Measurements from ENCODE around the gene PAK4. TPM values are rescaled to one million over a fixed set of nuclear protein-coding genes. Genes with fewer than 3 reads are reported as not detected.

The PAK4 gene
- total RNA-seq, 1 experiment from 2014 or later = 8.5 TPM

- H3K9me3 ChIP-seq = no peaks in the 10 kb centered on the region
- no peak for DNase-seq
Measured at GRCh38 chr19:39150807-39151600, 25.4 kb downstream of the PAK4 start.

GRCh38 chr19:39152066-39152465, 26.5 kb downstream of the PAK4 start:
- Histone ChIP-seq H3K9me3 (no peaks in the 10 kb centered on the region), H3K27me3 (no peaks in the 10 kb centered on the region), H3K4me3 (no peak overlapping the region), H3K36me3 (peaks cover 4% of the 10 kb centered on the region)
- DNase-seq = no peak

More at GRCh38 chr19:39150807-39151600, 25.4 kb downstream of the PAK4 start:
- peaks cover 4% of the 10 kb centered on the region for H3K36me3 ChIP-seq
- no peaks in the 10 kb centered on the region for H3K27me3 ChIP-seq
- H3K4me3 ChIP-seq = no peak overlapping the region

- Histone ChIP-seq H3K9me3 (no peaks in the 10 kb centered on the region), H3K36me3 (no peaks in the 10 kb centered on the region; the same call in 1 of the 2 replicates), H3K27me3 (no peaks in the 10 kb centered on the region), H3K4me3 (no peak overlapping the region)
- no peak for DNase-seq
Measured at GRCh38 chr19:39154100-39154628, 28.6 kb downstream of the PAK4 start.

GRCh38 chr19:39154629-39155100, 29.1 kb downstream of the PAK4 start:
- no peak overlapping the region for H3K4me3 ChIP-seq
- no peaks in the 10 kb centered on the region for H3K9me3 ChIP-seq
- DNase-seq = no peak
- no peaks in the 10 kb centered on the region for H3K27me3 ChIP-seq
- no peaks in the 10 kb centered on the region; the same call in 1 of the 2 replicates for H3K36me3 ChIP-seq

GRCh38 chr19:39155114-39155700, 29.6 kb downstream of the PAK4 start:
- no peak overlapping the region for H3K4me3 ChIP-seq
- H3K9me3 ChIP-seq = no peaks in the 10 kb centered on the region
- H3K27me3 ChIP-seq = no peaks in the 10 kb centered on the region
- DNase-seq = no peak
- no peaks in the 10 kb centered on the region; the same call in 1 of the 2 replicates for H3K36me3 ChIP-seq

- no peak for DNase-seq
- Histone ChIP-seq H3K27me3 (no peaks in the 10 kb centered on the region), H3K4me3 (no peak overlapping the region)
Measured at GRCh38 chr19:39155741-39156140, 30.2 kb downstream of the PAK4 start.

GRCh38 chr19:39156326-39157230, 31.0 kb downstream of the PAK4 start:
- no peaks in the 10 kb centered on the region; the same call in 1 of the 2 replicates for H3K36me3 ChIP-seq
- no peak for DNase-seq
- no peaks in the 10 kb centered on the region for H3K9me3 ChIP-seq
- no peak overlapping the region for H3K4me3 ChIP-seq
- H3K27me3 ChIP-seq = no peaks in the 10 kb centered on the region

More at GRCh38 chr19:39155741-39156140, 30.2 kb downstream of the PAK4 start:
- H3K9me3 ChIP-seq = no peaks in the 10 kb centered on the region
- no peaks in the 10 kb centered on the region; the same call in 1 of the 2 replicates for H3K36me3 ChIP-seq

- H3K4me3 ChIP-seq = no peak overlapping the region
- H3K27me3 ChIP-seq = no peaks in the 10 kb centered on the region
- no peaks in the 10 kb centered on the region; the same call in 1 of the 2 replicates for H3K36me3 ChIP-seq
- no peak for DNase-seq
- no peaks in the 10 kb centered on the region for H3K9me3 ChIP-seq
Measured at GRCh38 chr19:39157275-39157996, 31.9 kb downstream of the PAK4 start.

- no peaks in the 10 kb centered on the region; the same call in 1 of the 2 replicates for H3K36me3 ChIP-seq
- no peak for DNase-seq
- H3K27me3 ChIP-seq = no peaks in the 10 kb centered on the region
- no peak overlapping the region for H3K4me3 ChIP-seq
- H3K9me3 ChIP-seq = no peaks in the 10 kb centered on the region
Measured at GRCh38 chr19:39157997-39158389, 32.4 kb downstream of the PAK4 start.

GRCh38 chr19:39158646-39159260, 33.2 kb downstream of the PAK4 start:
- Histone ChIP-seq H3K36me3 (no peaks in the 10 kb centered on the region; the same call in 1 of the 2 replicates), H3K27me3 (no peaks in the 10 kb centered on the region), H3K4me3 (no peak overlapping the region), H3K9me3 (no peaks in the 10 kb centered on the region)
- DNase-seq = no peak

GRCh38 chr19:39160523-39160861, 34.9 kb downstream of the PAK4 start:
- Histone ChIP-seq H3K36me3 (no peaks in the 10 kb centered on the region; the same call in 1 of the 2 replicates), H3K9me3 (no peaks in the 10 kb centered on the region), H3K27me3 (no peaks in the 10 kb centered on the region), H3K4me3 (no peak overlapping the region)
- DNase-seq = peak; percentile 92

- no peaks in the 10 kb centered on the region for H3K27me3 ChIP-seq
- H3K9me3 ChIP-seq = no peaks in the 10 kb centered on the region
- peak; percentile 86 for DNase-seq
- no peaks in the 10 kb centered on the region; the same call in 1 of the 2 replicates for H3K36me3 ChIP-seq
- H3K4me3 ChIP-seq = no peak overlapping the region
Measured at GRCh38 chr19:39160889-39161672, 35.5 kb downstream of the PAK4 start.

GRCh38 chr19:39162441-39163043, 37.0 kb downstream of the PAK4 start:
- Histone ChIP-seq H3K4me3 (no peak overlapping the region), H3K36me3 (no peaks in the 10 kb centered on the region; the same call in 1 of the 2 replicates), H3K27me3 (no peaks in the 10 kb centered on the region), H3K9me3 (no peaks in the 10 kb centered on the region)
- no peak for DNase-seq

- no peaks in the 10 kb centered on the region; the same call in 1 of the 2 replicates for H3K36me3 ChIP-seq
- H3K9me3 ChIP-seq = no peaks in the 10 kb centered on the region
- DNase-seq = no peak
- no peaks in the 10 kb centered on the region for H3K27me3 ChIP-seq
- no peak overlapping the region for H3K4me3 ChIP-seq
Measured at GRCh38 chr19:39163621-39164020, 38.0 kb downstream of the PAK4 start.

All from MG63 (cell line).